Astrocyte (in vitro differentiated cells and primary cell): Measurements from ENCODE around the gene DOCK7. TPM values are rescaled to one million over a fixed set of nuclear protein-coding genes. Genes with fewer than 3 reads are reported as not detected.

ENCODE experiments used
- DNase-seq: peaks from one replicate; pipeline ENCODE4 v3.0.0-alpha.2; 2010; ENCODE audit warnings: low read depth
- FAIRE-seq: peaks from 2 replicates; lab custom pipeline; 2011; peaks lifted over from hg19 to GRCh38; lab: Jason Lieb, UNC
- H2AFZ ChIP-seq: 2 replicates; pipeline ENCODE4 v1.6.0; 2012; ENCODE audit warnings: low read depth, low read length, inconsistent platforms
- H3K27ac ChIP-seq: 2 replicates; pipeline ENCODE4 v1.5.1; 2011; ENCODE audit warnings: low read depth, low read length, inconsistent platforms
- H3K27me3 ChIP-seq: 2 replicates; pipeline ENCODE4 v1.6.0; 2011; ENCODE audit warnings: low read length, inconsistent platforms; ENCODE audit not compliant: insufficient read depth
- H3K36me3 ChIP-seq: 2 replicates; pipeline ENCODE4 v1.5.1; 2011; ENCODE audit warnings: low read length, inconsistent platforms; ENCODE audit not compliant: insufficient read depth
- H3K4me1 ChIP-seq: 2 replicates; pipeline ENCODE4 v1.5.1; 2011; ENCODE audit warnings: low read length, inconsistent platforms; ENCODE audit not compliant: insufficient read depth
- H3K4me2 ChIP-seq: 2 replicates; pipeline ENCODE4 v1.6.0; 2012; ENCODE audit warnings: low read length, inconsistent platforms
- H3K4me3 ChIP-seq: 2 replicates; pipeline ENCODE4 v1.5.1; 2011; ENCODE audit warnings: low read depth, mild to moderate bottlenecking, low read length, inconsistent platforms; ENCODE audit not compliant: insufficient read depth
- H3K79me2 ChIP-seq: 2 replicates; pipeline ENCODE4 v1.6.0; 2012; ENCODE audit warnings: mild to moderate bottlenecking, low read length, inconsistent platforms; ENCODE audit not compliant: insufficient read depth
- H3K9ac ChIP-seq: 2 replicates; pipeline ENCODE4 v1.6.0; 2012; ENCODE audit warnings: mild to moderate bottlenecking, low read length, inconsistent platforms
- H3K9me3 ChIP-seq: 2 replicates; pipeline ENCODE4 v1.5.1; 2012; ENCODE audit warnings: low read depth, mild to moderate bottlenecking, low read length, inconsistent platforms; ENCODE audit not compliant: insufficient read depth
- H4K20me1 ChIP-seq: 2 replicates; pipeline ENCODE4 v1.6.0; 2012; ENCODE audit warnings: low read length, inconsistent platforms; ENCODE audit not compliant: insufficient read depth
- H3K27ac Mint-ChIP-seq: one replicate; pipeline ENCODE4 v1.8.0; 2021; ENCODE audit warnings: mild to moderate bottlenecking, mixed read lengths; ENCODE audit not compliant: unreplicated experiment
- H3K27me3 Mint-ChIP-seq: one replicate; pipeline ENCODE4 v1.8.0; 2021; ENCODE audit warnings: low read depth, mixed read lengths; ENCODE audit not compliant: unreplicated experiment
- H3K36me3 Mint-ChIP-seq: one replicate; pipeline ENCODE4 v1.8.0; 2021; ENCODE audit warnings: low read depth, mixed read lengths; ENCODE audit not compliant: unreplicated experiment
- H3K4me1 Mint-ChIP-seq: one replicate; pipeline ENCODE4 v1.8.0; 2021; ENCODE audit warnings: low read depth, mixed read lengths; ENCODE audit not compliant: unreplicated experiment
- H3K4me3 Mint-ChIP-seq: one replicate; pipeline ENCODE4 v1.8.0; 2021; ENCODE audit warnings: mild to moderate bottlenecking, moderate library complexity, mixed read lengths; ENCODE audit not compliant: unreplicated experiment
- H3K9me3 Mint-ChIP-seq: one replicate; pipeline ENCODE4 v1.8.0; 2021; ENCODE audit warnings: mild to moderate bottlenecking, mixed read lengths; ENCODE audit not compliant: unreplicated experiment
- CTCF ChIP-seq: IDR thresholded peaks from 2 replicates; pipeline ENCODE4 v1.5.1; 2011; ENCODE audit warnings: low read depth, mild to moderate bottlenecking, inconsistent platforms, low read length, moderate library complexity; ENCODE audit not compliant: insufficient read depth
- EZH2 ChIP-seq: IDR thresholded peaks from 2 replicates; pipeline ENCODE4 v1.6.1; 2012; ENCODE audit warnings: mild to moderate bottlenecking, low read length, inconsistent platforms; ENCODE audit not compliant: insufficient read depth
- total RNA-seq: library from RNA; stranded (reverse); gene quantifications from 2 replicates; pipeline ENCODE4 v1.2.1, GENCODE V29; 2021

DOCK7 gene
- total RNA-seq, 1 donor from 2014 or later, result 68.7 TPM

GRCh38 chr1:62523860-62524259 is 164.3 kb downstream of the DOCK7 start:
- no peak for FAIRE-seq
- H3K36me3 Mint-ChIP-seq, result peaks cover 14% of the 10 kb centered on the region
- TF ChIP-seq EZH2, result no peak
- no peak for TF ChIP-seq CTCF
- no peak overlapping the region for H3K27ac Mint-ChIP-seq
- H3K36me3 ChIP-seq, result no peaks in the 10 kb centered on the region
- DNase-seq, result no peak
- H4K20me1 ChIP-seq, result no peaks in the 10 kb centered on the region
- no peak overlapping the region for H3K4me3 Mint-ChIP-seq
- no peak overlapping the region for H3K9ac ChIP-seq
- H3K9me3 Mint-ChIP-seq, result no peaks in the 10 kb centered on the region
- H3K4me2 ChIP-seq, result no peak overlapping the region
- H3K27ac ChIP-seq, result no peak overlapping the region
- H3K27me3 Mint-ChIP-seq, result no peaks in the 10 kb centered on the region
- no peaks in the 10 kb centered on the region for H3K4me1 Mint-ChIP-seq
- no peak overlapping the region for H3K4me3 ChIP-seq
- H2AFZ ChIP-seq, result no peak overlapping the region
- H3K9me3 ChIP-seq, result no peaks in the 10 kb centered on the region
- no peaks in the 10 kb centered on the region for H3K79me2 ChIP-seq
- H3K27me3 ChIP-seq, result no peaks in the 10 kb centered on the region
- no peaks in the 10 kb centered on the region for H3K4me1 ChIP-seq

- H2AFZ ChIP-seq, result no peak overlapping the region
- no peak overlapping the region for H3K4me3 ChIP-seq
- H3K9me3 ChIP-seq, result no peaks in the 10 kb centered on the region
- H3K27me3 ChIP-seq, result no peaks in the 10 kb centered on the region
- H3K9me3 Mint-ChIP-seq, result no peaks in the 10 kb centered on the region
- no peaks in the 10 kb centered on the region for H3K4me1 ChIP-seq
- H3K27me3 Mint-ChIP-seq, result no peaks in the 10 kb centered on the region
- H3K36me3 Mint-ChIP-seq, result peaks cover 12% of the 10 kb centered on the region
- no peak overlapping the region for H3K4me3 Mint-ChIP-seq
- FAIRE-seq (no peak), DNase-seq (no peak)
- H3K27ac ChIP-seq, result no peak overlapping the region
- no peaks in the 10 kb centered on the region for H3K4me1 Mint-ChIP-seq
- TF ChIP-seq EZH2 (no peak), CTCF (no peak)
- no peak overlapping the region for H3K27ac Mint-ChIP-seq
- no peaks in the 10 kb centered on the region for H3K79me2 ChIP-seq
- no peak overlapping the region for H3K9ac ChIP-seq
- no peak overlapping the region for H3K4me2 ChIP-seq
- no peaks in the 10 kb centered on the region for H4K20me1 ChIP-seq
- peaks cover 5% of the 10 kb centered on the region for H3K36me3 ChIP-seq
These were observed 171.6 kb downstream of the DOCK7 start for GRCh38 chr1:62516600-62516999.

- FAIRE-seq, result no peak
- Histone ChIP-seq H3K9ac (no peak overlapping the region), H3K79me2 (no peaks in the 10 kb centered on the region), H3K36me3 (peaks cover 6% of the 10 kb centered on the region), H3K27me3 (no peaks in the 10 kb centered on the region), H3K4me2 (no peak overlapping the region), H2AFZ (no peak overlapping the region), H4K20me1 (no peaks in the 10 kb centered on the region), H3K27ac (no peak overlapping the region), H3K4me3 (no peak overlapping the region), H3K9me3 (no peaks in the 10 kb centered on the region), H3K4me1 (no peaks in the 10 kb centered on the region)
- Mint-ChIP-seq H3K27ac (no peak overlapping the region), H3K4me1 (peaks cover 5% of the 10 kb centered on the region), H3K27me3 (no peaks in the 10 kb centered on the region), H3K36me3 (peaks cover 6% of the 10 kb centered on the region), H3K9me3 (no peaks in the 10 kb centered on the region), H3K4me3 (no peak overlapping the region)
- TF ChIP-seq CTCF (no peak), EZH2 (no peak)
- no peak for DNase-seq
These were observed 173.3 kb downstream of the DOCK7 start for GRCh38 chr1:62514746-62515423.
